ENCODE results near the gene ZNF285.

DNA sequence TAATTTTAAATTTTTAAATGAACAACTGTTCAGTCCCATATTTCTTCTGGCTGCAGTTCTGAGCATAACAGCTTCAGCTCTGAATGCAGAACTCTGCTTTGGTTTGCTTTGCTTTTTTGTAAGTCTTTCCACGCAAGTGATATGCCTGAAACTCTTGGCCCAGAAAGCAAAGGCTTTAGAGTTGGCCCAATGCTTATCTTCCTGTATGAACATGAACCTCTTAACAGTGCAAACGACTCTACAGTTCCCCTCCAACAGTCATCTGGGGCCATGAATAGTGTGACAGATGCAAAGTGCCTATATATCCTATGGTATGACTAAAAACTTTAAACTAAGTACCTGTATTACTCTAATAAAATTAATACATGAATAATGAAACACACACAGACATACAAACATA lies 59.6 kb downstream of the ZNF285 start:
- TF ChIP-seq, protein P1, sequence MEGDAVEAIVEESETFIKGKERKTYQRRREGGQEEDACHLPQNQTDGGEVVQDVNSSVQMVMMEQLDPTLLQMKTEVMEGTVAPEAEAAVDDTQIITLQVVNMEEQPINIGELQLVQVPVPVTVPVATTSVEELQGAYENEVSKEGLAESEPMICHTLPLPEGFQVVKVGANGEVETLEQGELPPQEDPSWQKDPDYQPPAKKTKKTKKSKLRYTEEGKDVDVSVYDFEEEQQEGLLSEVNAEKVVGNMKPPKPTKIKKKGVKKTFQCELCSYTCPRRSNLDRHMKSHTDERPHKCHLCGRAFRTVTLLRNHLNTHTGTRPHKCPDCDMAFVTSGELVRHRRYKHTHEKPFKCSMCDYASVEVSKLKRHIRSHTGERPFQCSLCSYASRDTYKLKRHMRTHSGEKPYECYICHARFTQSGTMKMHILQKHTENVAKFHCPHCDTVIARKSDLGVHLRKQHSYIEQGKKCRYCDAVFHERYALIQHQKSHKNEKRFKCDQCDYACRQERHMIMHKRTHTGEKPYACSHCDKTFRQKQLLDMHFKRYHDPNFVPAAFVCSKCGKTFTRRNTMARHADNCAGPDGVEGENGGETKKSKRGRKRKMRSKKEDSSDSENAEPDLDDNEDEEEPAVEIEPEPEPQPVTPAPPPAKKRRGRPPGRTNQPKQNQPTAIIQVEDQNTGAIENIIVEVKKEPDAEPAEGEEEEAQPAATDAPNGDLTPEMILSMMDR (IDR thresholded peaks at IDR 0.05; ENCODE audit: low read length), result no peak
- TF ChIP-seq EZH2phosphoT487 (IDR thresholded peaks at IDR 0.05; ENCODE audit: low read length) (no peak), EZH2 (optimal IDR thresholded peaks at IDR 0.05; ENCODE audit: low read depth, low read length) (no peak)

All from MM.1S (cell line).